Hepatocyte (in vitro differentiated cells): ENCODE data around the gene KRTAP17-1.
"Not testable (repeated sequence)": the region's sequence is repeated elsewhere in the genome, so short reads cannot be mapped to it uniquely, and the experiment has no call there.

Source experiments
- EZH2 ChIP-seq: fragments of 200-600 bp; sonication (generic); IDR thresholded peaks from 2 replicates; pipeline ENCODE4 v1.6.1; 2016; ENCODE audit warnings: antibody characterized with exemption, mild to moderate bottlenecking, borderline replicate concordance
- TF ChIP-seq, protein P1 (sequence below): fragments of 200-600 bp; sonication (generic); IDR thresholded peaks from 2 replicates; pipeline ENCODE4 v1.5.1; 2016; ENCODE audit warnings: antibody characterized with exemption, mild to moderate bottlenecking; ENCODE audit not compliant: poor library complexity

DNA sequence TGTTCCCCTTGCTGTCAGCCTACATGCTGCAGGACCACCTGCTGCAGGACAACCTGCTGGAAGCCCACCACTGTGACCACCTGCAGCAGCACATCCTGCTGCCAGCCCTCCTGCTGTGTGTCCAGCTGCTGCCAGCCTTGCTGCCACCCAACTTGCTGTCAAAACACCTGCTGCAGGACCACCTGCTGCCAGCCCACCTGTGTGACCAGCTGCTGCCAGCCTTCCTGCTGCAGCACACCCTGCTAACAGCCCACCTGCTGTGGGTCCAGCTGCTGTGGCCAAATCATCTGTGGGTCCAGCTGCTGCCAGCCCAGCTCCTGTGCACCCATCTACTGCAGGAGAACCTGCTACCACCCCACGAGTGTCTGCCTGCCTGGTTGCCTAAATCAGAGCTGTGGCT, 44.2 kb downstream of the KRTAP17-1 start:
- TF ChIP-seq, protein P1, sequence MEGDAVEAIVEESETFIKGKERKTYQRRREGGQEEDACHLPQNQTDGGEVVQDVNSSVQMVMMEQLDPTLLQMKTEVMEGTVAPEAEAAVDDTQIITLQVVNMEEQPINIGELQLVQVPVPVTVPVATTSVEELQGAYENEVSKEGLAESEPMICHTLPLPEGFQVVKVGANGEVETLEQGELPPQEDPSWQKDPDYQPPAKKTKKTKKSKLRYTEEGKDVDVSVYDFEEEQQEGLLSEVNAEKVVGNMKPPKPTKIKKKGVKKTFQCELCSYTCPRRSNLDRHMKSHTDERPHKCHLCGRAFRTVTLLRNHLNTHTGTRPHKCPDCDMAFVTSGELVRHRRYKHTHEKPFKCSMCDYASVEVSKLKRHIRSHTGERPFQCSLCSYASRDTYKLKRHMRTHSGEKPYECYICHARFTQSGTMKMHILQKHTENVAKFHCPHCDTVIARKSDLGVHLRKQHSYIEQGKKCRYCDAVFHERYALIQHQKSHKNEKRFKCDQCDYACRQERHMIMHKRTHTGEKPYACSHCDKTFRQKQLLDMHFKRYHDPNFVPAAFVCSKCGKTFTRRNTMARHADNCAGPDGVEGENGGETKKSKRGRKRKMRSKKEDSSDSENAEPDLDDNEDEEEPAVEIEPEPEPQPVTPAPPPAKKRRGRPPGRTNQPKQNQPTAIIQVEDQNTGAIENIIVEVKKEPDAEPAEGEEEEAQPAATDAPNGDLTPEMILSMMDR: not testable (repeated sequence)
- TF ChIP-seq EZH2: not testable (repeated sequence)
